ENCODE results near the gene QRFPR. TPM values are rescaled to one million over a fixed set of nuclear protein-coding genes. Genes with fewer than 3 reads are reported as not detected.

QRFPR gene
- total and polyA plus RNA-seq, 4 donors, result 0.71 TPM; not detected in 3

DNA sequence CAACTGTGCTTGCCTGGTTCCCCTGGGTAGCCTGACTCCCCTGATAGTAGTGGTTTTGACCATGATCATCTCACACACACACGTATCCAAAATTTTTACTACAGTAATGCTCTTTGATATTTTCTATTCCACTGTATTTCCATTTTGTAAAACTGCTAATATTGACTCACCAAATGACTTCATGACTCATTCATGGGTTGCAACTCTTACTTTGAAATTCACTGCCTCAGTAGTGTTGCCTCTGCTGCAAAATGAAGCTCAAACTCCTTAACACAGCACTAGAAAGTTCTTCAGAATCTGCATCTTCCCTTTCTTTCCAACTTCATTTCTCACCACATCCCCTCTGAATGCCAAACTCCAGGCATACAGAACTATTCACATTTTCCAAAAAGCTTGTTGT, 20.3 kb downstream of the QRFPR start:
- WGBS, 2 donors, result 83 to 87% methylated on average over 1 of the region's 1 CpG
- intact Hi-C loops (cut with DNase I), result no loop called here
- no peak for ATAC-seq (ENCODE audit: low FRiP score)
- Histone ChIP-seq H3K4me3 (ENCODE audit: low read length in 2 of 2) (no peak overlapping the region), H3K36me3 (ENCODE audit: control insufficient read depth in 1 of 2, insufficient read depth in 2 of 2, low read length in 1 of 2) (no peaks in the 10 kb centered on the region), H3K4me1 (ENCODE audit: control insufficient read depth in 1 of 2, insufficient read depth in 2 of 2, low read length in 2 of 2) (no peaks in the 10 kb centered on the region), H3K27ac (ENCODE audit: low read depth in 1 of 2, low read length in 2 of 2) (no peak overlapping the region), H3K27me3 (ENCODE audit: control insufficient read depth in 1 of 2, insufficient read depth in 2 of 2, low read length in 1 of 2) (no peaks in the 10 kb centered on the region), H3K9me3 (ENCODE audit: control insufficient read depth, low read length) (no peaks in the 10 kb centered on the region)
- DNase-seq, result no peak

- ATAC-seq (ENCODE audit: low FRiP score) (no peak), DNase-seq (no peak)
- intact Hi-C loops (cut with DNase I), result no loop called here
- Histone ChIP-seq H3K27me3 (ENCODE audit: control insufficient read depth in 1 of 2, insufficient read depth in 2 of 2, low read length in 1 of 2) (no peaks in the 10 kb centered on the region), H3K27ac (ENCODE audit: low read depth in 1 of 2, low read length in 2 of 2) (no peak overlapping the region), H3K9me3 (ENCODE audit: control insufficient read depth, low read length) (no peaks in the 10 kb centered on the region), H3K4me1 (ENCODE audit: control insufficient read depth in 1 of 2, insufficient read depth in 2 of 2, low read length in 2 of 2) (no peaks in the 10 kb centered on the region), H3K36me3 (ENCODE audit: control insufficient read depth in 1 of 2, insufficient read depth in 2 of 2, low read length in 1 of 2) (no peaks in the 10 kb centered on the region), H3K4me3 (ENCODE audit: low read length in 2 of 2) (no peak overlapping the region)
Measured at GRCh38 chr4:121358473-121358872, 22.3 kb downstream of the QRFPR start.

GRCh38 chr4:121353213-121353612, 27.6 kb downstream of the QRFPR start:
- H3K9me3 ChIP-seq (ENCODE audit: control insufficient read depth, low read length), result no peaks in the 10 kb centered on the region
- no peaks in the 10 kb centered on the region for H3K4me1 ChIP-seq (ENCODE audit: control insufficient read depth in 1 of 2, insufficient read depth in 2 of 2, low read length in 2 of 2)
- no peaks in the 10 kb centered on the region for H3K27me3 ChIP-seq (ENCODE audit: control insufficient read depth in 1 of 2, insufficient read depth in 2 of 2, low read length in 1 of 2)
- intact Hi-C loops (cut with DNase I), result no loop called here
- DNase-seq, result no peak
- H3K4me3 ChIP-seq (ENCODE audit: low read length in 2 of 2), result no peak overlapping the region
- no peak overlapping the region for H3K27ac ChIP-seq (ENCODE audit: low read depth in 1 of 2, low read length in 2 of 2)
- no peak for ATAC-seq (ENCODE audit: low FRiP score)
- no peaks in the 10 kb centered on the region for H3K36me3 ChIP-seq (ENCODE audit: control insufficient read depth in 1 of 2, insufficient read depth in 2 of 2, low read length in 1 of 2)

- no peak for DNase-seq
- intact Hi-C loops (cut with DNase I), result no loop called here
- Histone ChIP-seq H3K9me3 (ENCODE audit: control insufficient read depth, low read length) (no peaks in the 10 kb centered on the region), H3K27me3 (ENCODE audit: control insufficient read depth in 1 of 2, insufficient read depth in 2 of 2, low read length in 1 of 2) (no peaks in the 10 kb centered on the region), H3K27ac (ENCODE audit: low read depth in 1 of 2, low read length in 2 of 2) (no peak overlapping the region), H3K4me1 (ENCODE audit: control insufficient read depth in 1 of 2, insufficient read depth in 2 of 2, low read length in 2 of 2) (no peaks in the 10 kb centered on the region), H3K36me3 (ENCODE audit: control insufficient read depth in 1 of 2, insufficient read depth in 2 of 2, low read length in 1 of 2) (no peaks in the 10 kb centered on the region), H3K4me3 (ENCODE audit: low read length in 2 of 2) (no peak overlapping the region)
- no peak for ATAC-seq (ENCODE audit: low FRiP score)
- 24 to 86% methylated on average over 1 of the region's 1 CpG for WGBS, 2 donors
Measured at GRCh38 chr4:121344098-121344497, 36.7 kb downstream of the QRFPR start.

GRCh38 chr4:121340247-121340646, 40.6 kb downstream of the QRFPR start:
- Histone ChIP-seq H3K27me3 (ENCODE audit: control insufficient read depth in 1 of 2, insufficient read depth in 2 of 2, low read length in 1 of 2) (no peaks in the 10 kb centered on the region), H3K4me3 (ENCODE audit: low read length in 2 of 2) (no peak overlapping the region), H3K36me3 (ENCODE audit: control insufficient read depth in 1 of 2, insufficient read depth in 2 of 2, low read length in 1 of 2) (no peaks in the 10 kb centered on the region), H3K27ac (ENCODE audit: low read depth in 1 of 2, low read length in 2 of 2) (no peak overlapping the region), H3K9me3 (ENCODE audit: control insufficient read depth, low read length) (no peaks in the 10 kb centered on the region), H3K4me1 (ENCODE audit: control insufficient read depth in 1 of 2, insufficient read depth in 2 of 2, low read length in 2 of 2) (no peaks in the 10 kb centered on the region)
- 90 to 98% methylated on average over 2 of the region's 2 CpGs for WGBS, 2 donors
- intact Hi-C loops (cut with DNase I), result no loop called here
- DNase-seq (no peak), ATAC-seq (ENCODE audit: low FRiP score) (no peak)

- DNase-seq, result no peak
- H3K4me3 ChIP-seq (ENCODE audit: low read length in 2 of 2), result no peak overlapping the region
- no peaks in the 10 kb centered on the region for H3K9me3 ChIP-seq (ENCODE audit: control insufficient read depth, low read length)
- H3K27me3 ChIP-seq (ENCODE audit: control insufficient read depth in 1 of 2, insufficient read depth in 2 of 2, low read length in 1 of 2), result no peaks in the 10 kb centered on the region
- WGBS, 2 donors, result 38 to 51% methylated on average over 2 of the region's 2 CpGs
- ATAC-seq (ENCODE audit: low FRiP score), result no peak
- no peak overlapping the region for H3K27ac ChIP-seq (ENCODE audit: low read depth in 1 of 2, low read length in 2 of 2)
- no peaks in the 10 kb centered on the region for H3K36me3 ChIP-seq (ENCODE audit: control insufficient read depth in 1 of 2, insufficient read depth in 2 of 2, low read length in 1 of 2)
- no peaks in the 10 kb centered on the region for H3K4me1 ChIP-seq (ENCODE audit: control insufficient read depth in 1 of 2, insufficient read depth in 2 of 2, low read length in 2 of 2)
- intact Hi-C loops (cut with DNase I), result no loop called here
Measured at GRCh38 chr4:121339824-121340223, 41.0 kb downstream of the QRFPR start.

- Histone ChIP-seq H3K4me1 (ENCODE audit: control insufficient read depth in 1 of 2, insufficient read depth in 2 of 2, low read length in 2 of 2) (no peaks in the 10 kb centered on the region), H3K4me3 (ENCODE audit: low read length in 2 of 2) (no peak overlapping the region), H3K9me3 (ENCODE audit: control insufficient read depth, low read length) (no peaks in the 10 kb centered on the region), H3K27me3 (ENCODE audit: control insufficient read depth in 1 of 2, insufficient read depth in 2 of 2, low read length in 1 of 2) (no peaks in the 10 kb centered on the region), H3K27ac (ENCODE audit: low read depth in 1 of 2, low read length in 2 of 2) (no peak overlapping the region), H3K36me3 (ENCODE audit: control insufficient read depth in 1 of 2, insufficient read depth in 2 of 2, low read length in 1 of 2) (no peaks in the 10 kb centered on the region)
- WGBS, 2 donors, result 44 to 51% methylated on average over 2 of the region's 2 CpGs
- DNase-seq, result no peak
- intact Hi-C loops (cut with DNase I), result no loop called here
- ATAC-seq (ENCODE audit: low FRiP score), result no peak
Measured at GRCh38 chr4:121339307-121339706, 41.5 kb downstream of the QRFPR start.

GRCh38 chr4:121338518-121338917, 42.3 kb downstream of the QRFPR start:
- WGBS, 2 donors, result 82 to 85% methylated on average over 7 of the region's 7 CpGs
- Histone ChIP-seq H3K9me3 (ENCODE audit: control insufficient read depth, low read length) (no peaks in the 10 kb centered on the region), H3K4me1 (ENCODE audit: control insufficient read depth in 1 of 2, insufficient read depth in 2 of 2, low read length in 2 of 2) (no peaks in the 10 kb centered on the region), H3K4me3 (ENCODE audit: low read length in 2 of 2) (no peak overlapping the region), H3K27ac (ENCODE audit: low read depth in 1 of 2, low read length in 2 of 2) (no peak overlapping the region), H3K36me3 (ENCODE audit: control insufficient read depth in 1 of 2, insufficient read depth in 2 of 2, low read length in 1 of 2) (no peaks in the 10 kb centered on the region), H3K27me3 (ENCODE audit: control insufficient read depth in 1 of 2, insufficient read depth in 2 of 2, low read length in 1 of 2) (no peaks in the 10 kb centered on the region)
- DNase-seq, result no peak
- intact Hi-C loops (cut with DNase I), result no loop called here
- no peak for ATAC-seq (ENCODE audit: low FRiP score)

DNA sequence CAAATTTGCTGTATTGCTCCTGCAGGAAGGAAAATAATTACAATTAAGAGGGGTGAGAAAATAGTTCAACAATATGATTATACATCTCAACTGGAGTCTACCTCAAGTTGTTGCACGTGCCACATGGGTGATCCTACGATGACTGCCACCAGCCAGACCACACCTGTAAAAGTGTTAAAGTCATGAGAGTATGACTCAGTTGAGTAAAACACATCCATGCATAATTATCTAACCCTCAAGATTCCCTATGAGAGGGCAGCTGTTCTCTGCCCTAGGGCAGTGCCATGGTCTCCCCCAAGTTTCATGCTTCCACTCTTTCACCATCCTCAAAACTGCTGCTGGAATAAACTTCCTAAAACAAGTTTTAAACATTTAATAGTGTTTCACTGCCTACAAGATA, 44.1 kb downstream of the QRFPR start:
- Histone ChIP-seq H3K36me3 (ENCODE audit: control insufficient read depth in 1 of 2, insufficient read depth in 2 of 2, low read length in 1 of 2) (no peaks in the 10 kb centered on the region), H3K27ac (ENCODE audit: low read depth in 1 of 2, low read length in 2 of 2) (no peak overlapping the region), H3K9me3 (ENCODE audit: control insufficient read depth, low read length) (no peaks in the 10 kb centered on the region), H3K4me3 (ENCODE audit: low read length in 2 of 2) (no peak overlapping the region), H3K4me1 (ENCODE audit: control insufficient read depth in 1 of 2, insufficient read depth in 2 of 2, low read length in 2 of 2) (no peaks in the 10 kb centered on the region), H3K27me3 (ENCODE audit: control insufficient read depth in 1 of 2, insufficient read depth in 2 of 2, low read length in 1 of 2) (no peaks in the 10 kb centered on the region)
- intact Hi-C loops (cut with DNase I), result no loop called here
- DNase-seq, result no peak
- 91% methylated on average over 2 of the region's 2 CpGs for WGBS, 2 donors
- no peak for ATAC-seq (ENCODE audit: low FRiP score)
